Vagina (tissue), 2 donors: Measurements from ENCODE around the gene CAV3. TPM values are rescaled to one million over a fixed set of nuclear protein-coding genes. Genes with fewer than 3 reads are reported as not detected.
"Not testable (repeated sequence)": the region's sequence is repeated elsewhere in the genome, so short reads cannot be mapped to it uniquely, and the experiment has no call there.

ENCODE experiments used
- DNase-seq, 2 donors: peaks; one replicate each; pipeline ENCODE4 v3.0.0-alpha.2; 2017; ENCODE audit errors: extremely low spot score in 2 of 2
- H3K27ac ChIP-seq: fragments of 200-600 bp; sonication (generic); one replicate; pipeline ENCODE4 v1.5.1; 2019
- H3K27me3 ChIP-seq: fragments of 200-600 bp; sonication (generic); one replicate; pipeline ENCODE4 v1.5.1; 2019
- H3K36me3 ChIP-seq, 2 donors: fragments of 200-600 bp; sonication (generic); one replicate each; pipeline ENCODE4 v1.5.1; 2017 to 2019
- H3K4me1 ChIP-seq: fragments of 200-600 bp; sonication (generic); one replicate; pipeline ENCODE4 v1.5.1; 2019
- H3K4me3 ChIP-seq, 2 donors: fragments of 200-600 bp; sonication (generic); 1 replicate in 1 of 2; 2 replicates in 1 of 2; pipeline ENCODE4 v1.5.1; 2016 to 2019
- H3K9me3 ChIP-seq: fragments of 200-600 bp; sonication (generic); one replicate; pipeline ENCODE4 v1.5.1; 2019
- POLR2A ChIP-seq, 2 donors: fragments of 450-650 bp; IDR thresholded peaks; one replicate each; pipeline ENCODE4 v1.6.1; 2017; ENCODE audit warnings: antibody characterized with exemption in 2 of 2, mild to moderate bottlenecking in 2 of 2, moderate library complexity in 2 of 2
- POLR2AphosphoS5 ChIP-seq, 2 donors: sonication (generic); formaldehyde crosslinking; IDR thresholded peaks; one replicate each; pipeline ENCODE4 v1.9.0; 2017; ENCODE audit warnings: antibody characterized with exemption in 2 of 2, mild to moderate bottlenecking in 2 of 2, low read depth in 1 of 2; ENCODE audit not compliant: insufficient read depth in 1 of 2
- intact Hi-C: fragments of 100-400 bp; cut with DNase I; formaldehyde crosslinking; loops from one replicate; pipeline ENCODE4 v1.15.1; 2023
- total RNA-seq: library from RNA; depleted of rRNA; stranded (reverse); fragments of >200 nt; gene quantifications from one replicate; pipeline ENCODE4 v1.2.3, GENCODE V29; 2016
- TF ChIP-seq, protein P1 (sequence below), 3 experiments: fragments of 450-650 bp in 2 of 3; fragments of 200-600 bp in 1 of 3; sonication (generic) in 1 of 3; IDR thresholded peaks; one replicate each; pipeline ENCODE4 v1.5.1; 2017 to 2019; ENCODE audit warnings: antibody characterized with exemption in 3 of 3, mild to moderate bottlenecking in 2 of 3, moderate library complexity in 2 of 3

The CAV3 gene
- total RNA-seq, 1 donor from 2014 or later, result not detected

GRCh38 chr3:8709801-8710507 lies 23.6 kb upstream of the CAV3 start:
- H3K36me3 ChIP-seq, result no peaks in the 10 kb centered on the region
- TF ChIP-seq, protein P1, sequence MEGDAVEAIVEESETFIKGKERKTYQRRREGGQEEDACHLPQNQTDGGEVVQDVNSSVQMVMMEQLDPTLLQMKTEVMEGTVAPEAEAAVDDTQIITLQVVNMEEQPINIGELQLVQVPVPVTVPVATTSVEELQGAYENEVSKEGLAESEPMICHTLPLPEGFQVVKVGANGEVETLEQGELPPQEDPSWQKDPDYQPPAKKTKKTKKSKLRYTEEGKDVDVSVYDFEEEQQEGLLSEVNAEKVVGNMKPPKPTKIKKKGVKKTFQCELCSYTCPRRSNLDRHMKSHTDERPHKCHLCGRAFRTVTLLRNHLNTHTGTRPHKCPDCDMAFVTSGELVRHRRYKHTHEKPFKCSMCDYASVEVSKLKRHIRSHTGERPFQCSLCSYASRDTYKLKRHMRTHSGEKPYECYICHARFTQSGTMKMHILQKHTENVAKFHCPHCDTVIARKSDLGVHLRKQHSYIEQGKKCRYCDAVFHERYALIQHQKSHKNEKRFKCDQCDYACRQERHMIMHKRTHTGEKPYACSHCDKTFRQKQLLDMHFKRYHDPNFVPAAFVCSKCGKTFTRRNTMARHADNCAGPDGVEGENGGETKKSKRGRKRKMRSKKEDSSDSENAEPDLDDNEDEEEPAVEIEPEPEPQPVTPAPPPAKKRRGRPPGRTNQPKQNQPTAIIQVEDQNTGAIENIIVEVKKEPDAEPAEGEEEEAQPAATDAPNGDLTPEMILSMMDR (IDR thresholded peaks at IDR 0.05), result no peak
- no peak for TF ChIP-seq POLR2A (IDR thresholded peaks at IDR 0.05)
- DNase-seq, result no peak
- H3K4me1 ChIP-seq, result peaks cover 8% of the 10 kb centered on the region
- H3K9me3 ChIP-seq, result no peaks in the 10 kb centered on the region
- no peaks in the 10 kb centered on the region for H3K27me3 ChIP-seq
- no peak overlapping the region for H3K27ac ChIP-seq
- H3K4me3 ChIP-seq, result no peak overlapping the region
- intact Hi-C loops, result no loop called here

- Histone ChIP-seq H3K9me3 (no peaks in the 10 kb centered on the region), H3K4me3 (no peak overlapping the region), H3K27me3 (no peaks in the 10 kb centered on the region), H3K36me3 (no peaks in the 10 kb centered on the region), H3K4me1 (peaks cover 8% of the 10 kb centered on the region), H3K27ac (no peak overlapping the region)
- DNase-seq, result no peak
- intact Hi-C loops, result no loop called here
- TF ChIP-seq POLR2A (IDR thresholded peaks at IDR 0.05) (no peak), POLR2AphosphoS5 (IDR thresholded peaks at IDR 0.05; ENCODE audit: insufficient read depth in 1 of 2, low read depth in 1 of 2) (no peak)
- TF ChIP-seq, protein P1 (IDR thresholded peaks at IDR 0.05), result no peak
These were observed 21.3 kb upstream of the CAV3 start for GRCh38 chr3:8712045-8712907.

- DNase-seq, result no peak
- no peak for TF ChIP-seq POLR2AphosphoS5 (IDR thresholded peaks at IDR 0.05; ENCODE audit: insufficient read depth in 1 of 2, low read depth in 1 of 2)
- TF ChIP-seq, protein P1 (IDR thresholded peaks at IDR 0.05), result no peak
- TF ChIP-seq POLR2A (IDR thresholded peaks at IDR 0.05), result no peak
- no peak overlapping the region for H3K27ac ChIP-seq
- H3K4me3 ChIP-seq, result no peak overlapping the region
- peaks cover 8% of the 10 kb centered on the region for H3K4me1 ChIP-seq
- H3K36me3 ChIP-seq, result no peaks in the 10 kb centered on the region
- no peaks in the 10 kb centered on the region for H3K27me3 ChIP-seq
- no peaks in the 10 kb centered on the region for H3K9me3 ChIP-seq
- intact Hi-C loops, result no loop called here
These were observed 20.7 kb upstream of the CAV3 start for GRCh38 chr3:8712908-8713255.

DNA sequence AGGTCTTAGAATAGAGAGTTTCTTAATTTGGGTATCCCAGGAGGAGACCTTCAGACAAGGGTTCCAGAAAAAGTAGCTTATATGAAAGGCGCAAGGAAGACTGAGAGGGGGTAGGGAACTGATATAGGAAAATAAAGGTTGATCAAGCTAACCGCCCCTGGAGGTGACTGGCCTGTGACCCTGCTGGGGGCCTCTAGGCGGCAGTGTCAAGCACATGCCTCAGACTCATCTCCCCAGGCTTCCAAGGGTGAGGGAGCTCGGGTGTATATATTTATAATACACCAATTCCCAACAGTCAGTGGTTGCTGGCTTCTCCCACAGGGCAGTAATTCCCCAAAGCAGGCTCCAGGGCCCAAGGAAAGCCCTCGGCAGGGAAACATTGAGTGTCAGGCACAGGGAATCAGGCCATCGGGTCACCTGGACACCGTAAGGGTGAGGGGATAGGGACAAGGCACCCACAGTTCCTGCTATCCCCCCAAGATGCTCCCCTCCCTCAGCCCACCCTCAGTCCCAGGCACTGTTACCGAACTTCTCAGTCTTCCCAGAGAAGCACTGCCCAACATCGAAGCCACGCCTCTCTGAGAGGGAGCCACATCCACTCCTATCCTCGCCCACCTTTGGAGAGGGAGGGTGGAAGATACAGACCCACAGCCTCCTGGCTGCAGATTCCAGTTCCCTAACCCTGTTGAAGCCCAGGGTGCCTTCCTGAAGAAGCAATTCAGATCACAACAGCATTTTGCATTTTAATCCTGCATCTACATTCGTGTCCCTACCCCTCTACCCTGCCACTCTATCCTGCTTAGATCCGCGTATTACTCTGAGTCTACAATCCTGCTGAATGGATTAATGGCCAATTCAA lies 19.5 kb upstream of the CAV3 start:
- Histone ChIP-seq H3K4me3 (no peak overlapping the region), H3K27me3 (no peaks in the 10 kb centered on the region), H3K36me3 (no peaks in the 10 kb centered on the region), H3K27ac (no peak overlapping the region), H3K9me3 (no peaks in the 10 kb centered on the region), H3K4me1 (peaks cover 8% of the 10 kb centered on the region)
- intact Hi-C loops, result no loop called here
- TF ChIP-seq, protein P1 (IDR thresholded peaks at IDR 0.05), result no peak
- no peak for TF ChIP-seq POLR2AphosphoS5 (IDR thresholded peaks at IDR 0.05; ENCODE audit: insufficient read depth in 1 of 2, low read depth in 1 of 2)
- TF ChIP-seq POLR2A (IDR thresholded peaks at IDR 0.05), result no peak
- no peak for DNase-seq

- H3K36me3 ChIP-seq, H3K4me3 ChIP-seq, DNase-seq, H3K9me3 ChIP-seq, H3K27me3 ChIP-seq, H3K27ac ChIP-seq, H3K4me1 ChIP-seq, intact Hi-C loops: not testable (repeated sequence)
These were observed 17.8 kb upstream of the CAV3 start for GRCh38 chr3:8715757-8716156.
